Caki2 (cell line): ENCODE measurements around the gene CNNM2. TPM values are rescaled to one million over a fixed set of nuclear protein-coding genes. Genes with fewer than 3 reads are reported as not detected.
"Not testable (repeated sequence)": the region's sequence is repeated elsewhere in the genome, so short reads cannot be mapped to it uniquely, and the experiment has no call there.

ENCODE experiments used
- DNase-seq: peaks from one replicate; pipeline ENCODE4 v3.0.0-alpha.2; 2015; ENCODE audit warnings: low read depth
- in situ Hi-C: cut with HindIII; loops from 2 replicates; pipeline ENCODE4 v1.10.0; 2016; ENCODE audit warnings: low sequenced_read_pairs, low pct_unique_long_range_greater_than_20kb, mixed read lengths
- total RNA-seq: library from RNA; depleted of rRNA; stranded (reverse); fragments of >200 nt; shearing (Covaris generic); gene quantifications from 2 replicates; pipeline ENCODE4 v1.2.3, GENCODE V29; 2014; ENCODE audit warnings: low replicate concordance

CNNM2 gene
- total RNA-seq, 1 experiment from 2014 or later = 4.0 TPM

DNA sequence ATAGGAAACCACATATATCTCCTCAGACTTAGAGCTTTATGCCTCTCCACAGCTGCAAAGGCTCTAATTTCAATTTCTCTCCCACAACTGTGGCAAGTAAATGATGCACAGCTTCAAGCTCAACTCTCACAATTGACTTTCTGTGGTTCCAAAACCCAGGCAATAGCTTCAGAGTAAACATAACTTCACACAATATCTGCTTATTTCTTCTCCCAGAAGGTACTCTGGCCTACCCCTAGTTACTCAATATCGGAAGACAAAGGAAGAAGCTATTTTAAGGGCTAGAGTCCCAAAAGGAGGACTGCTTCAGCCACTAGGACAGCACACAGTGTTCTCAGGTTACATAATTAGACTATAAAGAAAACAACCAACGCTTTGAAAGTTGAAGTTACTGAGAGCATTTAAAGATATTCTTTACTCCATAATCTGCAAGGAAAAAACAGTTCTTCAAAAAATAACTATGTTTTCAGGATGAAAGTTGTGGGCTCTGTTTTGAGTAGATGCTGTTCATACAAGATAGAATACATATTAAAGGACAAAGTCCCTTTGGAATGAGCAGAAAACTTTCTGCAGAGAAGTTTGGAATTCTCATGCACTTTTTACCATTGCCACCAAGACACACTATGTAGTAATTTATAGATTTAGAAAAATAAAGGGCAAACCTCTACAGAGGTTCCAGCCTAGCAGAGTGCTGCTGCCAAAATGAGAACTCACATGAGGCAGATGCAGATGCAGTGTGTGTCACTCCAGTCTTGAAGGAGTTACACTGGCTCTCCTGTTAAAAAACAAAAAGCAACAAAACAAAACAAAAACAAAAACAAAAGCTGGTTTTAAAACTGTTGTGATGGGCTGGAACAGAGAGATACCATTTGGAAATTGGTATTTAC, 193.2 kb downstream of the CNNM2 start:
- in situ Hi-C loops = no loop called here
- no peak for DNase-seq

DNA sequence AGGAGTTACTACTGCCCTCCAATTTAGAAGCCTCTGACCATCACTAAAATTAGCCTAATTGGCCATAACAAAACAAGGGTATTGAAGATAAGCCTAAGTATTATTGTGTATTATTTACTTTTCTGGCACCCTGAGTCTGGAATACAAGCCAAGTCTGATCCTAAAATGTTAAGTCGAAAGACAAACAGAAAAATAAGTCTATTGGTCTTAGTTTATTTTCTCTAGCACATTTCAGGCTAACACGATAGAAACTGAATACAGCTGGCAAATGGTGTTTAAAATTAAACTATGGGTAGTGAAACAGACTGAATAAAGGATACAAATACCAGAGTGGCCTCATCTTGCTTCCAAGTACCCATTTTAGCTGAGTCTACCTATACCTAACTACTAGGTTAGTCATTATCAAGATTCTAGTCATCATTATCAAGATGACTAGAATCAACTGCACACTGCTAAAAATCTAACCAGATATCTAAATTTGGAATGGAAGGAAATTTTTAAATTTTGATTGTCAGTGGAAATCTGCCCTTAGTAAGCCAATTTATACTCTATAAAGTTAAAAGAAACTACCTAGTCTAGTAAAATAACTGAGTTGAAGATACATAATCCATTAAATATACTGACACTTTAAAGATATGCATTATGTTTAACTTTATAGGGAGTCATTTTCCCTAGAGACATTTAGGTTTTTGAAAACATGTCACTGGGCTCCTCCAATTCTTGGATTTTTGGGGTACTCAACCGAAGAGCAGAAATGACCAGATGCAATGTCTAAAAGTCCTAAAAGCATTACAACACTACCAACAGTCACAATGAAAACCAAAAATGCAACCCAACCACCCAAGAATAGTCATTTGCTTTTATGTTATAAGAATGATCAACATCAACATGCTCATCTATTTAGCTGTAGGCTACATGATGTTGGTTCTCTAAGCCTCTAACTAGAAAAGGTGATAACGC, 194.1 kb downstream of the CNNM2 start:
- in situ Hi-C loops = no loop called here
- no peak for DNase-seq

DNA sequence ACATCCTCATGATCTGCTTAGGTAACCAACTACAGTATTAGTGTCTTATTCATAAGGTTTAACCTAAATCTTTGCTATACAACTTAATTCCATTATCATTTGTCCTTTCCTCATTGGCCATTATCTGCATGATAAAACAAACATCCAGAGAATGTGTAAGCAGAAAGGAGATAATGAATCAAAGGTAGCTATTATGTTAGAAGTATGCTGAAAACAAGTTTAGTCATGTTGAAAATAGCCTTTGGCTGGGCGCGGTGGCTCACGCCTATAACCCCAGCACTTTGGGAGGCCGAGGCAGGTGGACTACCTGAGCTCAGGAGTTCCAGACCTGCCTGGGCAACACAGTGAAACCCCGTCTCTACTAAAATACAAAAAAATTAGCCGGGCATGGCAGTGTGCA, 196.8 kb downstream of the CNNM2 start:
- in situ Hi-C loops = no loop called here
- DNase-seq = no peak

DNA sequence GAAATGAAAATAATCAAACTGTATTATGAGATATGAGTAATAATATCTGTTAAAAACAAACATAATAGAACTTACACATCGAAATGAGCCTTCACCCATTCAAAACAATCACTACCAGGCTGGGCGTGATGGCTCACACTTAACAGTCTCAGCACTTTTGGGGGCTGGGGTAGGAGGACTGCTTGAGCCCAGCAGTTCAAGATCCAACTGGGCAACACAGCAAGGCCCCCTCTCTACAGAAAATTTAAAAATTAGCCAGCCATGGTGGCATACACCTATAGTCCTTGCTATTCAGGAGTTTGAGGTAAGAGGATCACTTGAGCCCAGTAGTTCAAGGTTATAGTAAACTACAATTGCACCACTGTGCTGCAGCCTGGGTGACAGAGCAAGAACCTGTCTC, 199.2 kb downstream of the CNNM2 start:
- in situ Hi-C loops = no loop called here
- DNase-seq = no peak

DNA sequence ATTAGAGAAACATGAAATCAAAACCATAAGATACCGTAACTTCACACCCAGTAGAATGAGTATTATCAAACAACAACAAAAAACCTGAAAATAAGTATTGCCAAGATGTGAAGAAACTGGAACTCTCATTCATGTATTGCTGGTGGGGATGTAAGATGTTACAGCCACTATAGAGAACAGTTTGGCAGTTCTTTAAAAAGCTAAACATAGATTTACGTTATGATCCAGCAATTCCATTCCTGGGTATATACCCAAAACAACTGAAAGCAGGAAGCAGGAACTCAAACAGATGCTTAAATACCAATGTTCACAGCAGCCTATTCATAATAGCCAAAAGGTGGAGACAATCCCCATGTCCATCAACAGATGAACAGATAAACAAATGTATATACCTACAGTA, 202.5 kb downstream of the CNNM2 start:
- in situ Hi-C loops = no loop called here
- DNase-seq = no peak

DNA sequence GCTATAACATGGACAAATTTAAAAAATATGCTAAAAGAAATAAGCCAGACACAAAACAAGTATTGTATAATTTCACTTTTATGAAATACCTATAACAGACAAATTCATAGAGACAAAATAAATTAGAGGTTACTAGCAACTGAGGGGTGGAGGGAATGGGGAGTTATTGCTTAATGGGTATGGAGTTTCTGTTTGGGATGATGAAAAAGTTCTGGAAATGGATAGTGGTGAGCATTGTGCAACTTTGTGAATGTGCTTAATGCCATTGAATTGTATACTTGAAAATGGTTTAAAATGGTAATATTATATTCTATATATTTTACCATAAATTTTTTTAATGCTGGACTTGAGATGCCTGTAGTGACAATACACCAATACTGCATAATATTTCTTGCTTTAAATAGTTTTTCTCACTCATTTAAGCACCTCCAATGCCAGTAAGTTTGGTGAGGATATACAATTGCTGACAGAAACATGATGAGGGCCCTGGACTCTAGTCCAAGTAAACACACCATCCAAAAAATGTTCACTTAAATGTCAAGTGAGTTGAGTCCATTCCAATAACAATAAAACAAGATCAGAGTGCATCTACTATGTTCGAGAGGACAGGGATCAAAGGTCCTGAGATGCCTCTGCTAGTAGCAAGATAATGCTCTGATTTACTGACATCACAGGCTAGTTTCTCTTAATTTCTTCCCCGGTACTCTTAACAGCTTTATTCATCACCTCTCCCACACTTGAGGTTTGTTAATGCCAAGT, 203.1 kb downstream of the CNNM2 start:
- no peak for DNase-seq
- in situ Hi-C loops = no loop called here

DNA sequence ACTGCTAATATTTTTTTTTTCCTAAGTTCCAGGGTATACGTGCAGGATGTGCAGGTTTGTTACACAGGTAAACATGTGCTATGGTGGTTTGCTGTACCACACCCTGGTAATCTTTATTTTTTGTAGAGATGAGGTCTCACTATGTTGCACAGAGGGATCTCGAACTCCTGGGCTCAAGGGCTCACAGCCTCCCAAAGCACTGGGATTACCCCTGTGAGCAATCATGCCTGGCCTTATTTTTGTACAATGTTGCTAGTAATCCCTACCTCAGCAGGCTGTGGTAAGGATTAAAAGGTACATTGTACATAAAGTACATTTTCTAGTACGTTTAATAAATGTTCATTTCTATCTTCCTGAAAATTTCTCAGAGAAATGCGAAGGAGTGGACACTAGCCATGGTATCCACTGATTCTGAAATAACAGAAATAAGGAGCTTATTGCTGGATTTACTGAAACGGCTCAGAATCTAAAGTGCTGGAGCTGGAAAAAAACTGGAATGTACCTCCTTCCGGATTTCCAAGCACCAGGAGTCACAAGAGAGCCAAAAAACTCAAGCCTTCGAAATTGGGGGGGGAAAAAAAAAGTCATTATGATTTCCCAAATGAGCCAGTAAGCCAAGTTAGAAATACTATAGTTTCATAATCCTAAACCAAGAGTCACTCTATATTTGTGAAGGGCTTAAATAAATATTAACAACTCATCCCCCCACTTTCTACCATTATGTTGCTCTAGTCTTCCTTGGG, 205.4 kb downstream of the CNNM2 start:
- no peak for DNase-seq
- in situ Hi-C loops = no loop called here

DNA sequence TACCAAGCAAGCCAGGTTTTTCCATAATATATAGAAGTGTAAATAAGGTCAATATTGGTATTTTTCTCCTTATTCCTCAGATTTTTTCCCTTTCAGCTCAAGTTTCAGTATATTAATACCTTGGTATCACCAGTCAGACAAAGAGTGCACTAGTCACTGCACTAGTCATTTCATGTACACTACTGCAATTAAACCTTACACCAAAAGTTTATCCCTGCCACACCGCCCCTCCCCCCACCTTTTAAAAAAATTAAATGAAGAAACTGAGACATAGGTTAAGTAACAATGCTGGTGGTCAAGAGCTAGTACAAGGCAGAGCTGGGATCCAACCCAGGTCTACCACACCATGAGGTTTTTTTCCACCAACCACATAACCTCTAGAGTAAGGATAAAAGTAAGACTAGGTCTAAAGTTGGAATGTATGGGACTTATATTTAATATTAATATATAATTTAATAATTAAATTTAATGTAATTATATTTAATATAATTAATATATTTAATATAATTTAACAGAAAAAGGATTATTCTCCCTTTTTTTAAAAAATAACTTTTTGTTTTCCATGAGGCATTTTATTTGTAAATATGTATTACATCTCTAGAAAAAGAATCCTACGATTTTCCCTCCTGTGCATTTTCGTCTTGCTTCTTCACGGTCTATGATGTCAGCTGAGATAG, 206.5 kb downstream of the CNNM2 start:
- in situ Hi-C loops = no loop called here
- no peak for DNase-seq

DNA sequence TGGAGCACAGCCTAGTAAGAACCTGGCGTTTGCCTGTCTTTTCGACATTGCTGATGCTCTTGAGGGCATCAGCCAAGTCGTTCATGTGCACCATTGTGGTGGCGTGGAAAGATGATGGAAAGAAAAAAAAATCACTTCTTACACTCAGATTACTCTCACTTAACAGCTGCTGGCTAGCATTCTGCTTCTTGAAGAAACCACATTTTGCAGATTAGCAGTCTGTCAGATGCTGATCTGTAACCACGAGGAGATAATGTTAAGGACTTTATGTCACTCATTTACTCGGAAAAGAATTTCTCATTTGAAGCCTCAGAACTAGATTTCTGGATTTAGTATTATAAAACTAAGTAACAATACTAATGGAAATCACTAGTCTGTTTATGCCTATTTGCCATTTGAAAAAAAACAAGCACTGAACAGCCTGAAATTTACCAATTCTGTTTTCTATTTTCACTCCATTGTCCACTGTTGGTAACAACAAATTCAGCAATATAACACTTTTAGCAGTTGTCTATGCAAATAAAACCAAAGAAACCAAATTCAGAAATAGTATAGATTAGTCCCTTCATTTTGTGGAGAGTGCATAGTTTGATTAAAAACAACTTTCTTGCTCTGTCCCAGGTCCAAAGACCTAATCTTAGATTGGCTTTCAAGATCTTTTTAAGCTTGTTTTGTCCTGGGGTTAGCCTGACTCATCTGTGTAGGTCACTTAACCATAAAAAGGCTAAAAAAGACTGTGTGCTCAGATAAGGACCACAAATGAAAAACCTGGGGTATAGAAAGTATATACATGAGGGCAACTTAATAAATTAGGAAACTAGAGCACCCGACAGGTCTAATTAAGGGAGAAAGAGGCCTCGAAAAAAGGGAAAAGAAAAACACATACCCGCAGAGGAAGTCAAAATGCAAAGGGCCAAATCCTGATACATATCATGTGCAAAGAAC, 207.5 kb downstream of the CNNM2 start:
- no peak for DNase-seq
- in situ Hi-C loops = no loop called here

DNA sequence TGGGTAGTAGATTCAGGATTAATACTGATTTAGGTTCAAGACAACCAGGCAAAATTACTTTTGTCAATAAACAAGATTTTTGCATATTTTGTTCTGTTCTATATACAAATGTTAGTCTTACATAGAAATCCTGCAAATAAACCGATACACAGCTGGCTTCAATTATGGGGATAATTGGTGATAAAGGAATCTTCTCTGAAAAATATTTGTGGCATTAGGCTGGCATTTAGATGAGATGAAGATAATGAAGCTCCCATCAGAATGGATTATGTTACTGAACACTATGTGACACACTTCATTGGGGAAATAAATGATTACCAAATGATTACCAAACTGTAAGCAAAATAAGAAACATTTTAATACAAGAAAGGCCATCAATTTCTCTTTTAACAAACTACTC, 209.1 kb downstream of the CNNM2 start:
- in situ Hi-C loops = no loop called here

DNA sequence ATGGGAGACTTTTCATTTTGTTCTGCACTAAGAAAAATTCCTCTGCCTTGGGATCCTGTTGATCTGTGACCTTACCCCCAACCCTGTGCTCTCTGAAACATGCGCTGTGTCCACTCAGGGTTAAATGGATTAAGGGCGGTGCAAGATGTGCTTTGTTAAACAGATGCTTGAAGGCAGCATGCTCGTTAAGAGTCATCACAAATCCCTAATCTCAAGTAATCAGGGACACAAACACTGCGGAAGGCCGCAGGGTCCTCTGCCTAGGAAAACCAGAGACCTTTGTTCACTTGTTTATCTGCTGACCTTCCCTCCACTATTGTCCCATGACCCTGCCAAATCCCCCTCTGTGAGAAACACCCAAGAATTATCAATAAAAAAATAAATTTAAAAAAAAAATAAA, 212.1 kb downstream of the CNNM2 start:
- in situ Hi-C loops, DNase-seq: not testable (repeated sequence)

More for the DNA sequence above, 209.1 kb downstream of the CNNM2 start:
- DNase-seq = no peak

DNA sequence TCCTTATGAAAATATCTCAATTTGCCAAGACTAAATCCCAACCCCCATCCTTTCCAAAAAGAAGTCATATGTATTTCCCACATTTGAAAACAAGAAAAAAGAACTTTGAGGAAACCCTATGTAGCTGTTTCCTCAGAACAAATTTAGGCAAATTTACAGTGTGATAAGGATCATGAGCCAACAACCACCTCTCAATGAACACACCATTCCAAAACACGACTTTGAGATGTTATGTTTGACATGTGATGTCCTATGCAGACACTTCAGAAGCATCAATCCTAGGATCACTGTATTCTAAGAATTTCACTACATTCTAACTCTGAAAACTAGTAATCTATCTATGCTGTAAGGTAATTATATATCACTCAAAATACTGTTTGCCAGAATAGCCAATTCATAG, 212.8 kb downstream of the CNNM2 start:
- DNase-seq = no peak
- in situ Hi-C loops = no loop called here

DNA sequence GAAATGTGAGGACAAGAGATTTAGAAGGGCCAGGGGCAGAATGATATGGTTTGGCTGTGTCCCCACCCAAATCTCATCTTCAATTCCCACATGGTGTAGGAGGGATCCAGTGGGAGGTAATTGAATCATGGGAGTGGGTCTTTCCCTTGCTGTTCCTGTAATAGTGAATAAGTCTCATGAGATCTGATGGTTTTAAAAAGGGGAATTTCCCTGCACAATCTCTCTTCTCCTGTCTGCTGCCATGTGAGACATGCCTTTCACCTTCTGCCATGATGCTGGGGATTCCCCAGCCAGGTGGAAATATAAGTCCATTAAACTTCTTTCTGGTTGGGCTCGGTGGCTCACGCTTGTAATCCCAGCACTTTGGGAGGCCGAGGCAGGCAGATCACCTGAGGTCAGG, 217.1 kb downstream of the CNNM2 start:
- in situ Hi-C loops = not testable (repeated sequence)
- peak; percentile 19 for DNase-seq

DNA sequence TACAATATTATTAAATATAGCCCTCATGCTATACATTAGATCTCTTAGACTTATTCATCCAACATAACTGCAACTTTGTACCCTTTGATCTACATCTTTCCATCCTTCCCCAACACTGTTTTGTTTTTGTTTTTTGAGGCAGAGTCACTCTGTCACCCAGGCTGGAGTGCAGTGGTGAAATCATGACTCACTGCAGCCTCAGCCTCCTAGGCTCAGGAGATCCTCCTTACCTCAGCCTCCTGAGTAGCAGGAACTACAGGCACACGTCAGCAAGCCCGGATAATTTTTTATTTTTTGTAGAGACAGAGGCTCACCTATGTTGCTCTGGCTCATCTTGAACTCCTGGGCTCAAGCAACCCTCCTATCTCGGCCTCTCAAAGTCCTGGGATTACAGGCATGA, 221.7 kb downstream of the CNNM2 start:
- in situ Hi-C loops = no loop called here
- peak; percentile 3 for DNase-seq
